ENCODE data around the gene ALDH1L1. TPM values are rescaled to one million over a fixed set of nuclear protein-coding genes. Genes with fewer than 3 reads are reported as not detected.

Gene ALDH1L1
- total and polyA plus RNA-seq, 7 donors = 12.9 to 121 (median 40.1) TPM

DNA sequence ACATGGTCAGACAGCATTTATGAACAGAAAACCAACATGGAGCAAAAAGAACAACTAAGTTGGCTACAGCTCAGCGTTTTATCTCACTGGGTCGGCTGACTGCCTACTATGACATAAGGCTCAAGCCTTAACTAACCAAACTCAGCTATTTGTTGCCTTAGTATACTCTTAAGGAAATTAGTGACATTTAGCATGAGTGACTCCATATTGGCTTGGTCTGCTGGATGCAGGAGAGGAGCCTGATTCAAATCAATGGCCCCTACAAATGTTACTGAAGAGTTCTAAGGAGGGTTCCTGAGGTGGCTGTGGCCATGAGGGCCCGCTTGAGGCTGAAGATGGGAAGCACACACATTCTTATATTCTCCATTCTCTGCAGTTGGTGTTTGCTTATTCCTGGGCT lies 20.1 kb upstream of the ALDH1L1 start:
- TF ChIP-seq, protein P1, sequence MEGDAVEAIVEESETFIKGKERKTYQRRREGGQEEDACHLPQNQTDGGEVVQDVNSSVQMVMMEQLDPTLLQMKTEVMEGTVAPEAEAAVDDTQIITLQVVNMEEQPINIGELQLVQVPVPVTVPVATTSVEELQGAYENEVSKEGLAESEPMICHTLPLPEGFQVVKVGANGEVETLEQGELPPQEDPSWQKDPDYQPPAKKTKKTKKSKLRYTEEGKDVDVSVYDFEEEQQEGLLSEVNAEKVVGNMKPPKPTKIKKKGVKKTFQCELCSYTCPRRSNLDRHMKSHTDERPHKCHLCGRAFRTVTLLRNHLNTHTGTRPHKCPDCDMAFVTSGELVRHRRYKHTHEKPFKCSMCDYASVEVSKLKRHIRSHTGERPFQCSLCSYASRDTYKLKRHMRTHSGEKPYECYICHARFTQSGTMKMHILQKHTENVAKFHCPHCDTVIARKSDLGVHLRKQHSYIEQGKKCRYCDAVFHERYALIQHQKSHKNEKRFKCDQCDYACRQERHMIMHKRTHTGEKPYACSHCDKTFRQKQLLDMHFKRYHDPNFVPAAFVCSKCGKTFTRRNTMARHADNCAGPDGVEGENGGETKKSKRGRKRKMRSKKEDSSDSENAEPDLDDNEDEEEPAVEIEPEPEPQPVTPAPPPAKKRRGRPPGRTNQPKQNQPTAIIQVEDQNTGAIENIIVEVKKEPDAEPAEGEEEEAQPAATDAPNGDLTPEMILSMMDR (IDR thresholded peaks at IDR 0.05) = no peak
- ATAC-seq = no peak

DNA sequence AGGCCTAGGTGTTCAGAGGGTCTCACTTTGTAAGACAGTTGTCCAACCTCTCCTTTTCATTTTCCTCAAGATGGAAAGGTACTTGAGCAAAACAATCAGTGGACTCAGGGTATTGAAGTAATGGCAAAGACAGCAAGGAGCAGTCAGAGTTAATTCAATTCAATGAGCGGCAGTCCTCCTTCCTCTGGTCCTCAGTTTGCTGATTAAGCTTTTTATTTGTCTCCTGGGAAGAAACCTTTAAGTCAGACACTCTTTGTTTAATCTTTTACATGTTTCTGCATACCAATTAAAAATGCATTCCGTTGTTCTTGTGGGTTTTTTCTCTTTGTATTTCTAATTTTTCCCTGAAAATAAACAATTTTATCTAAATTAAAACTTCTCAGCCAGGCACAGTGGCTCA lies 18.9 kb upstream of the ALDH1L1 start:
- no peaks in the 10 kb centered on the region for H3K36me3 ChIP-seq (ENCODE audit: insufficient read depth in 1 of 2, low read depth in 1 of 2)
- H3K4me3 ChIP-seq = no peak overlapping the region
- intact Hi-C loops (cut with DNase I) = loop anchor here in 1 of 2 donors (2.0 kb wide), 1 partner anchor 64 kb away; no protein-coding TSS in a partner anchor
- H3K4me1 ChIP-seq = peaks cover 7% of the 10 kb centered on the region
- H3K27me3 ChIP-seq (ENCODE audit: insufficient read depth in 3 of 3, low read length in 2 of 3) = no peaks in the 10 kb centered on the region
- 71 to 86% (median 78%) methylated on average over 2 of the region's 2 CpGs for WGBS, 3 donors
- ATAC-seq = no peak
- DNase-seq = no peak
- no peak overlapping the region for H3K27ac ChIP-seq
- no peaks in the 10 kb centered on the region for H3K9me3 ChIP-seq
- TF ChIP-seq, protein P1 (IDR thresholded peaks at IDR 0.05) = no peak

More for the DNA sequence above, 20.1 kb upstream of the ALDH1L1 start:
- peaks cover 7% of the 10 kb centered on the region for H3K4me1 ChIP-seq
- no peaks in the 10 kb centered on the region for H3K27me3 ChIP-seq (ENCODE audit: insufficient read depth in 3 of 3, low read length in 2 of 3)
- intact Hi-C loops (cut with DNase I) = loop anchor here in 1 of 2 donors (5.0 kb wide), 1 partner anchor 233 kb away; the partner anchor contains the start of gene ROPN1B
- WGBS, 3 donors = 56 to 87% (median 68%) methylated on average over 3 of the region's 3 CpGs
- no peaks in the 10 kb centered on the region for H3K9me3 ChIP-seq
- no peak overlapping the region for H3K27ac ChIP-seq
- no peaks in the 10 kb centered on the region for H3K36me3 ChIP-seq (ENCODE audit: insufficient read depth in 1 of 2, low read depth in 1 of 2)
- DNase-seq = no peak
- H3K4me3 ChIP-seq = no peak overlapping the region

DNA sequence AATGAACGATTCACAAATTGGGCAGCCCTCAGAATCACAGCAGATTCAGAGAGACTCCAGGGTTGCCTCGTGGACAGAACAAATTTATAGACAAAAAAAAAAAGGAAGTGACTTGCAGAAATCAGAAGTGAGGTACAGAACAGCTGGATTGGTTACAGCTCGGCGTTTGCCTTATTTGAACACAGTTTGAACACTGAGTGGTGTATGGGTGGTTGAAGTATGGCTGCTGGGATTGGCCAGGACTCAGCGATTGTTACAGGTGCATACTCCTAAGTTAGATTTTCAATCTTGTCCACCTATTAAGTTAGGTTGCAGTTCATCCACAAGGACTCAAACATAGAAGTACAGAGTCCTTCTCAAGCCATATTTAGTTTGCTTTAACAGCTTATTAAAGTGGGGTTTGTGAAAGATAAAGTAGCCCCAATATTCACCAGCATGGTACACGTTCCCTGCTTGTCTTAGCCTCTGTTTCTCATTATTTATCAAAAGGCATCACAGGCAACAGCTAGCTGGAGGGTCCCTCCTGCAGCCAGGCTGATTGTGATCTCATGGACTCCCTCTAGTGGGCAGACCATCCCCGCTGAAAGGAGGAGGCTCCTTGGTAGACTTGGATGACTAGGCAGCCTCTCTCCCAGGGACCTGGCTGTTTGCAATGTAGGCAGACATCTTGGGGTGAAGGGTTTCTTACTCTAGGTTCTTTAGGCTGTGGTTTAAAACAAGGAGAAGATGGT lies 17.6 kb upstream of the ALDH1L1 start:
- Histone ChIP-seq H3K27me3 (ENCODE audit: insufficient read depth in 3 of 3, low read length in 2 of 3) (no peaks in the 10 kb centered on the region), H3K9me3 (no peaks in the 10 kb centered on the region), H3K4me3 (peak overlapping the region; percentile 11), H3K4me1 (peaks cover 7% of the 10 kb centered on the region), H3K27ac (peak overlapping the region; percentile 48), H3K36me3 (ENCODE audit: insufficient read depth in 1 of 2, low read depth in 1 of 2) (no peaks in the 10 kb centered on the region)
- TF ChIP-seq, protein P1 (IDR thresholded peaks at IDR 0.05) = peak; percentile 79
- DNase-seq (peak; percentile 72 to 80), ATAC-seq (peak; percentile 97 to 99 (median 98))
- intact Hi-C loops (cut with DNase I) = loop anchor here (2.0 kb wide), 2 partner anchors 15 to 63 kb away; no protein-coding TSS in a partner anchor
- 36 to 51% (median 43%) methylated on average over 7 of the region's 7 CpGs for WGBS, 3 donors

DNA sequence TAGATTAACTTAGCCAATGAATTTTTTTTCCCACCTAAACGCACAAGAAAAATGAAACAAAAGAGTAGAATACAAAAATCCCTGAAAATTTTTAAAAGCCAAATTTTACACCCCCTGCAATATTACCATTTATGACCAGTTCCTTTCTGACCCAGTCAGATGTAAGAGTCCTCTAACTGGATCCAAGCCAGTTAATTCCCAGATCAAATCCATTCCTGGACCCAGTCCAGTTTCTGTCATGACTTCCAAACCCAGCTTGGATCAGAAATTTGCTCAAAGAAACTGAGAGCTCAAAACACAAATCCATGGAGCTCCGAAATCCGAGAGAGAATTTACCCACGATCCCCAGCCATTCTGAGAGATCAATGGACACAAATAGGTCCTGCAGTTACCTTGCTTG lies 17.0 kb upstream of the ALDH1L1 start:
- intact Hi-C loops (cut with DNase I) = loop anchor here in 1 of 2 donors (2.0 kb wide), 2 partner anchors 15 to 63 kb away; no protein-coding TSS in a partner anchor
- Histone ChIP-seq H3K27ac (peak overlapping the region; percentile 43), H3K4me1 (peaks cover 7% of the 10 kb centered on the region), H3K36me3 (ENCODE audit: insufficient read depth in 1 of 2, low read depth in 1 of 2) (no peaks in the 10 kb centered on the region), H3K4me3 (peak overlapping the region; percentile 31), H3K27me3 (ENCODE audit: insufficient read depth in 3 of 3, low read length in 2 of 3) (no peaks in the 10 kb centered on the region), H3K9me3 (no peaks in the 10 kb centered on the region)
- TF ChIP-seq, protein P1 (IDR thresholded peaks at IDR 0.05) = no peak
- 77 to 84% (median 81%) methylated on average over 4 of the region's 4 CpGs for WGBS, 3 donors
- ATAC-seq = peak in 1 of 4 donors; percentile 48
- DNase-seq = no peak

All from psoas muscle (tissue), 8 donors.